OCI-LY7 (cell line): ENCODE measurements around the gene TMCC2.

ENCODE experiments used
- EZH2phosphoT487 ChIP-seq: fragments of 200-600 bp; sonication (generic); IDR thresholded peaks from 2 replicates; pipeline ENCODE4 v1.6.1; 2018; ENCODE audit warnings: low read depth, borderline replicate concordance, mild to moderate bottlenecking, mixed run types, antibody characterized with exemption, low read length, moderate library complexity, mixed read lengths
- TF ChIP-seq, protein P1 (sequence below): fragments of 200-600 bp; sonication (generic); conservative IDR thresholded peaks from 2 replicates; pipeline ENCODE4 v1.5.1; 2014; ENCODE audit warnings: mild to moderate bottlenecking, antibody characterized with exemption, low read length, moderate library complexity, mixed read lengths

DNA sequence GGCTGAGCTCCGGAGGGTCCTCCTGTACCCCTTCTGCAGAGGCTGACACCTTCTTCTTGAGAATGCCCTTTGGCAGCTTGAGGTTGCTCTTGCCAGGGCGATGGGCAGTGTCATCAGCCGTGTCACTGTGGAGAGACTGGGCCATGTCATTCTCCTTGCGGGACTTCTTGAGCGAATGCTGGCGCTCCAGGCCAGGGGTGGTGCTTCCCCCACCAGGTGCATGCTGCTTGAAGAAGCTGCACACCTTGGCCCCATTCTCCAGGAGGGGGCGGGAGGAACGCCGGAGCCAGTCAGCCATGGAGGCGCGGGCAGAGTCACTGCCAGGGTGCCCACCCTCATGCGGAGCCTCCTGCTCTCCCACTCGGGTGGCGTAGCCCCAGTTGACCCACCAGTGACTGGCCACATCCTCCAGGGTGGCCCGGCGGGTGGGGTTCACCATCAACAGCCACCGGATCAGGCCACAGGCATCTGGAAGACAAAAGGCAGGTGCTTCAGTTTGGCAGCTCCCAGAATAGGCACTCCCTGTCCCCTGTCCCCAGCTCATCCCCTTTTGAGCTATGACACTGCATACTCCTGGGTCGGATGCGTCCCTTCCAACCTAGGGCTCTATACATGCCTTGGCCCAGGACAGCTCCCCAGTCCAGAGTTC lies 76.4 kb downstream of the TMCC2 start:
- TF ChIP-seq, protein P1, sequence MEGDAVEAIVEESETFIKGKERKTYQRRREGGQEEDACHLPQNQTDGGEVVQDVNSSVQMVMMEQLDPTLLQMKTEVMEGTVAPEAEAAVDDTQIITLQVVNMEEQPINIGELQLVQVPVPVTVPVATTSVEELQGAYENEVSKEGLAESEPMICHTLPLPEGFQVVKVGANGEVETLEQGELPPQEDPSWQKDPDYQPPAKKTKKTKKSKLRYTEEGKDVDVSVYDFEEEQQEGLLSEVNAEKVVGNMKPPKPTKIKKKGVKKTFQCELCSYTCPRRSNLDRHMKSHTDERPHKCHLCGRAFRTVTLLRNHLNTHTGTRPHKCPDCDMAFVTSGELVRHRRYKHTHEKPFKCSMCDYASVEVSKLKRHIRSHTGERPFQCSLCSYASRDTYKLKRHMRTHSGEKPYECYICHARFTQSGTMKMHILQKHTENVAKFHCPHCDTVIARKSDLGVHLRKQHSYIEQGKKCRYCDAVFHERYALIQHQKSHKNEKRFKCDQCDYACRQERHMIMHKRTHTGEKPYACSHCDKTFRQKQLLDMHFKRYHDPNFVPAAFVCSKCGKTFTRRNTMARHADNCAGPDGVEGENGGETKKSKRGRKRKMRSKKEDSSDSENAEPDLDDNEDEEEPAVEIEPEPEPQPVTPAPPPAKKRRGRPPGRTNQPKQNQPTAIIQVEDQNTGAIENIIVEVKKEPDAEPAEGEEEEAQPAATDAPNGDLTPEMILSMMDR = no peak
- no peak for TF ChIP-seq EZH2phosphoT487
